Suppressor macrophage treated with lipopolysaccharide for 4 hours (primary cell): ENCODE data around the gene FRMD4B.

Source experiments
- DNase-seq: peaks from one replicate; pipeline ENCODE4 v3.0.0-alpha.2; 2020

FRMD4B gene

DNA sequence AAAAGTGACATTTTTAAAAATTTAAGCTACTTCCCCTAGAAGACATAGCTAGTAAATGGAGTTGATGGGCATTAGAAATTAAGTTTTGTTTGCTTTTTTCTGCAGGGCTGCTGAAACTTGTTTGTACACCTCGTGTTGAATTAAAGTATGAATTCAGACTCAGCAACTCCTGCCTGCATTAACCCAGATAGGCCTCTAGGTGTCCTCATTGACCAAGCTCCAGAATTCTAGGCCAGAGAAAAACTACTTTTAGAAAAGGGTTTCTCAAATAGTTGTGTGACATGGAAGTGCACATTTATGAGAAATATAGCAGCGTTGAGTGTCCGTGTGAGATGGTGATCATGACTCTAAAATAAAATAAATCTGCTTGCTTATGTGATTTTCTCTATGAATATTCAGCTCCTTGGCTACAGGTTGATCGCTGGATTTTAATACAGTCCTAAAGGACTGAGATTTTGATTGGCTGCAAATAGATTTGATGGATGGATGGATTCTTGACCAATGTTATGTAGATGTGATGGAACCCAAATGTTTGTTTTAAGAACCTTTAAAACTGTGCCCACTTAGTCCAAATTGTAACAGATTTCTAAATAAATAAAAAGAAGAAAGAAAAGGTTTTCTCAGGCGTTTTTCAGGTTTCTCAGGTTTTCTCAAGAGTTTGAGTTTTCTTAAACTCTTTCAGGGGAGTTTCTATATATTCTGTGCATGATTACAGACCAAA lies 224.1 kb downstream of the FRMD4B start:
- DNase-seq = peak; percentile 59

DNA sequence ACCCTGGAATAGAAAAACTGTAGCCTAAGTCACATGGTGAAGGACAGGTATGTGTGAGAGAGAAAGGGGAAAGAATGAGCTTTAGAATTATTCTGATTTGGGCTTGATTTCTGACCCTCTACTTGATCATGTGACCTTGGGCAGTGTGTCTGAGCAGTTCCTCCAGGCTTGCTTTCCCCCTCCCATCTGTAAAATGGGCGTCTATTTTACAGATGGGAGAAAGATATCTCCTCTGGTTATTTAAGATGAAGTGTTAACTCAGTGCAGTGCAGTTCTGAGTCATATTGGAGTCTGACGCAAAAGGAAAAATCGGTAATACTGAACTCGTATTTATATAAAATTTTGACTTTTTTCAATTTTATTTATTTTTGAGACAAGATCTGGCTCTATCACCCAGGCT lies 225.4 kb downstream of the FRMD4B start:
- DNase-seq = no peak

DNA sequence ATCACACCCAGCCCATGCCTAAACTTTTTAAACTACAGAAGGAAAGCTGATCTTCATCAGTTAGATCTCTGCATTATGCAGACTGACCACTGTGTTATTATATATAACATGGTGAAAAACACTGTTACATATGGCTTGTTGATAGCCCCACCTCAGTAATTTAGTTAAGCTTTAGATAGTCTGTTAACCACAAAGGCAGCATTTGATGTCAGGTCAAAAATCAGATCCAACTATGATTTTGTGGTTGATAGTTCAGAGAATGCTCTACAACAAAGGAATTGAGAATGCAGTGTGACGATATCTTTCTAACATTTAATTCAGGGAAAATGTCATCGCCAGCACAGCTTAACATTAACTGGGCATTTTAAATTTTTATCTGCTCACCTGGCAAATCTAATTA lies 225.8 kb downstream of the FRMD4B start:
- DNase-seq = no peak

DNA sequence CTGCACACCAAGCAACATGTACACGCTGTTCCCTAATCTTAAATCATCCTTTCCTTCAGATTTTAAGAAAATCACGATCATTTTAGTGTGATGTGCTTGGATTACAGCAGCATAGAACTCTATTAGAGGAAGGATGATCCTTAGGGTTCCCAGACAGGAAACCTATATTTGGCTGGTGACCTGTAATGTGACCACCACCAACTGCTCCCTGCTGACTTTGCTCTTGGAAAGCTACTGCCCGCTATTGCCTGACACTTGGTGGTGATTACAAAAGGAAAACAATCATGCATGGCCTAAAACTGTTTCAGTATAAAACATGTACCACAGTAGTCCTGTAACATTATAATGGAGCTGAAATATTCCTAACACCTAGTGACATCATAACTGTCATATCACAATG lies 236.3 kb downstream of the FRMD4B start:
- DNase-seq = no peak

DNA sequence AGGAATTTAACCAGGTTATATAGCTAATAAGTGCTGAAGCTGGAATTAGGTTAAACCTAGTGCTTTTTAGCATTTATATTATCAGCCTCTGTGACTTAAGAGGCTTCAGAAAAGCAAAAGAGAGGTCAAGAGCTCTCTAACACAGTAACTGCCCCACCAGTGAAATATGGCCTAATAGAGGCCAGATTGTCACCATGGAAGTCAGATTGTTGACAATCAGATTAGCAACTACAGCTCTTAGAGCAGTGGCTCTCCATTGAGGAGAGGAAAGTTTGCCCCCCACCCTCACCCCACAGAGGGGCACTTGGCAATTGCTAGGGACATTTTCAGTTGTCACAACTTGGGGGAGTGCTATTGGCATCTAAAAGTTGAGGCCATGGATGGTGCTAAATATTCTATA lies 240.2 kb downstream of the FRMD4B start:
- no peak for DNase-seq

DNA sequence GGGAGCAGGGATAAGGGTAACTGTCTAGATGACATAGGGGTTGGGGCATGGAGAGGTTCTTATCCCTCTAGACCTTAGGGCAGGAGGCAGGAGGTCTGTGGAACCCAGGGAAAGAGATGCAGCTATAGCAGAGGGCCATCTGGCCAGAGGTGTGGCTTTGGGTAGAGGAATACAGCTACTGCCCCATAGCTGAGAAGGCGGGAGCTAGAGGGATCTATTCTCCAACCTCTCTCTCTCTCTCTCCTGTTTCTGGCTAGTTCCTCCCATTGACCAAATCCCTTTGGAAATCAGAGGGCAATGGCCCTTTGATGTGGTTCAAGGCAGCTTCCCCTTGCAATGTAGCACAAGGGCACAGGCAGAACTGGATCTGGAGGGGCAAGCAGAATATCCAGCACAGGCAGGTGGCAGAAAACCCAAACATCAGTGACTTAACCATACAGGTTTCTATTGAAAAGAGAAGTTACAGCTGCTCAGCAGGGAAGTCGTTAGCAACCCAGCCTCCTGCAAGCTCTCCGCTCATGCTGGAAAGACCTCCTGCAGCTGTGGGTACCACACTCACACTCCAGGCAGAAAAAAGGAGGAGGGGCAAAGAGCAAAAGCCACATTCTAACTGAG lies 241.2 kb downstream of the FRMD4B start:
- DNase-seq = no peak

DNA sequence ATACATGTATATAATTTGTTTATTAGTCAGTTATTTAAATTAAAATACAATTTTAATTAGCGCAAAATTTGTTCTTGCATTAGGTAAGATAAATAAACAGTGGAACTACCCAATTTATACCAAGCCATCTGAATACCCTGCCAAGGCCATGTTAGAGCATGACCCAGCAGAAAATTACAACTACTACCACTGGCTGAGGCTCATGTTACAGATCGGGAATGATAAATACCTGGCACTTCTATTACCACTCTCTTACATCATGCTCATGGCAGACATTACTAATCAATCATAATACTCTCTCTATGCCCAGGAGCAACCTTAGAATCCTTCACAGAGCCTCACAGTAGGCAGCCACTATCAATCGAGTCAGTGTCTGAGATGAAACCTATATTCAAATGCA lies 242.3 kb downstream of the FRMD4B start:
- no peak for DNase-seq

DNA sequence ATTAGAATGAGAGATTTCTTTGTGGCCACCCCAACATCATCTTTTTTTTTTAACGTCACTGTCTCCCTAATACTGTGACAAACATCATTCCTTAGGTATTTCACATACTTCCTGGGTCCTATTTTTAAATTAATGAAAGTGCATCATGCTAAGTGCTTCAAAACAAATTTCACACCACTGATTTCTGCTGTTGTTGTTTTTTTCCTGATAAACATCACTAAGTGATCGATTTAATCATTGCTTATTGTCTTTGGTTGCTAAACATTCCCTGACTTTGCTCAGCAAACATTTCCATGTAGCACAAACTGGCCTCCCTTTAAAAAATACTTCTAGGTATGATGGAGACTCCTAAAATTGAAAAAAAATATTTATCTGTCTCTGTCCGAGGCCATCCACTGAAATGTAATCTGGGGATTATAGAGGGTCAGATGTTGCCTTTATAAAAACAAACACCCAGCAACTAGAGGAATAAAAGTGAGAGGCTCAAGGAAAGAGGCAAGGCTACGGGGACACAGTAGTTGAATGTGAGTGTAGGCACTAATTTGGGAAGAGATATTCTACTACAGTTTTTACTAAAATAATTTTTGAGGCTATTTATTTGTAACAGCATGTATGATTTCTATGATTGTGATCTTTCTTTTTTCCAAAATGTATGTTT lies 243.0 kb downstream of the FRMD4B start:
- DNase-seq = no peak

DNA sequence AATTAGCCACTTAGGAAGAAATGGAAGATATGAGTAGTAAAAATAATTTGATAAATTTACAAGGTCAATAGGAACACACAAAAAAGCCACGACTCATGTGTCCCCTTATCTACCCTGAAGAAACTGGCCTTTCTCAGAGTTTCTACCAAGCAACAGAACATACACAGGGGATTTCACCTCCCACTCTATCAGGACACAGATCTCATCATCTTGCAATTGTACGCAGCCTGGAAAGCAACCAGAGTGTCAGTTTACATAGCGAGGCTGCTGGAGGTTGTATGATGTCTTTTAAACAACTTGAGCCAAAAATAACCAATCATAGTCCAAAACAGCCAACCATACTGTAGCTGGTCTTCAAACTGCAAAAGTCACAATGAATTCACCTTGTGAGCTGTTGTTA lies 243.8 kb downstream of the FRMD4B start:
- no peak for DNase-seq

DNA sequence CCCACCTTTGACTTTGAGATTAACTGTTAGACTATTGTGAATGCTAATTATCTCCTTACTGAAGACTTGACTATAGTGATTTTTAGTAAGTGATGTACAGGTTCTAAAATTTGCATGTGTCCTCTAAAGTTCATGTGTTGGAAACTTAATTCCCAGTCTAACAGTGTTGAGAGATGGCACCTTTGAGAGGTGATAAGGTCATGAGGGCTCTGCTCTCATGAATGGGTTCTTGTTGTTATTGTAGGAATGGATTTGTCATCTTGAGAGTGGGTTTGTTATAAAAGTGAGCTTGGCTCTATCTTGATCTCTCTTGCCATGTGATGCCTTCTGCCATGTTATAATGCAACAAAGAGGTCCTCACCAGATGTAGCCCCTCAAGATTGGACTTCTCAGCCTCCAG lies 244.6 kb downstream of the FRMD4B start:
- DNase-seq = no peak

DNA sequence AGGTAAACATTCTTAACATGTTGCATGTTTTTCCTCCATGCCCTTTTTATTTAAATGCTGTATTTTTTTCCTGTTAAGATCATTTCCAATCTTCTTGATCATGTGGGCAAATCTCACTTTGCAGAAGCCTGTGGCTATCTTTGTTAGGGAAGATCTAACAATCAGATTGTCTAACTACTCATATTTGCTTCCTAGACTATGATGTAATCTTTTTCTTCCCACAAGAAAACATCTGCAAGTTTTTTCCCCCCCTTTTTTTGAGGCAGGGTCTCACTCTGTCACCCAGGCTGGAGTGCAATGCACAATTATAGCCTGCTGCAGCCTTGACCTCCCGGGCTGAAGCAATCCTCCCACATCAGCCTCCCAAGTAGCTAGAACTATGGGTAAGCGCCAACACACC lies 248.5 kb downstream of the FRMD4B start:
- no peak for DNase-seq

DNA sequence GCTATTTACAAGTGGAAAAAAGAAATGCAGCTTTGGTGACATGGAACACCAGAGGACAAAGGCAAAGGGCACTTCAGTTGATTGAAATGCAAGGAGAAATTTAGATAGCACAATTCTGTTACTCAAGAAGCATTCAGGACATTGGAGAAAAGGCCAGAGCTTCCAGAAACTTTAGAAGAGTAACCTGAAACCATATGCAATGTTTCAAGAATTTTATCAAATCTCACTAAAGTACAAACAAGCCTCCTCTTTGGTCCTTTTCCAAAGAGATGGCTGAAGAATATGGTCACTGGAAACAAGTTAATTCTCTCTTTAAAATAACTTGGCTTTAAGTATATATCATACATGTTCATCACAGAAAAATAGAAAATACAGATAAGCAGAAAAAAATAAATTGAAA lies 248.9 kb downstream of the FRMD4B start:
- DNase-seq = no peak

DNA sequence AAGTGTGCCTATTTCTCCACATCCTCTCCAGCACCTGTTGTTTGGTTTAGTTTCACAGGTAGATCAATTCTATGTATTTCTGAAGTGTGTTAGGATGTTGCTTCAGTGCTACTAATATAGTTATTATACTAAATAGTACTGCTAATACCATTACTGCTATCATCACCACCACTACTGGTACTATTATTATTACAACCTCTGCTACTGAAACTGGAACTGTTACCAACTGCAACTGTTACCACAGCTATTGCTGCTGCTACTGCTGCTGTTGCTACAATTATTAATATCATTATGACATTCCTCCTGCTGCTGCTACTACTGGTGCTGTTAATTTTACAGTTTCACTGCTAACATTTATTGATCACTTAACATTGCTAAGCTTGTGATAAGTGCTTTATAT lies 255.2 kb downstream of the FRMD4B start:
- DNase-seq = peak; percentile 4

DNA sequence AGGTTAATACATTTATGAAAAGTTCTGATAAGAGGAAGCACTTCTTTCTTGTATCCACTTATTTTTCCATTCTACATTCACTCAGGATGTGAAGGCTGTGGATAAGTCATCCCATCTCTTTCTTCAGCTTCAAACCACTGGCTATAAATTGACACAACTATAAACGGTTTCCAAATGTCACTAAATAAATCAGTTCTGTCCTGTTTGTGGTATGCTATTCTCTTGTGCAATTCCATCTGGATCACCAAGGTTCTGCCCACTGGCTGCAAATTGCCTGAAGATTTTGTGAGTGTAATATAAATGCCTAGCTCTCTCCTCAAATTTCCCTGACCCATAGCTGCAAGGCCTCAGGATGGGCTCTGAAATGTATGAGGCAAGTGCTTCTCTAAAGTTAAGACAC lies 256.4 kb downstream of the FRMD4B start:
- DNase-seq = no peak

DNA sequence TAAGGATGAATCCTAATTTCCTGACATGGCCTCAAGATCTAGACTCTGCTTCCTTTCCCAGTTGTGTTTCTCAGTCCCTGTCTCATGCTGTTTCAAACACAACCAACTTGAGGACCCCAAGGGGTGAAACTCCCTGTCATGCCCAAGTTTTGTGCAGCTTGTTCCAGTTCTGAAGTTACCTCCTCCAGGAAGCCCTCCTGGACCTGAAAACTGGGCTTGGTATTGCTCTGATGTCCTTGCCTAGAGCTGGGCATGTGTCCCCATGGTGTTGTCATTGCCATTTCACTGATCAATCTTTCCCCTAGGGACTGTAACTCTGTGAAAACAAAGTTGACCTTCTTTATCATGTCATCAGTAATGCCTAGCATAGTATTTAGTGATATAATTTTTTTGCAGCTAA lies 257.4 kb downstream of the FRMD4B start:
- DNase-seq = no peak

DNA sequence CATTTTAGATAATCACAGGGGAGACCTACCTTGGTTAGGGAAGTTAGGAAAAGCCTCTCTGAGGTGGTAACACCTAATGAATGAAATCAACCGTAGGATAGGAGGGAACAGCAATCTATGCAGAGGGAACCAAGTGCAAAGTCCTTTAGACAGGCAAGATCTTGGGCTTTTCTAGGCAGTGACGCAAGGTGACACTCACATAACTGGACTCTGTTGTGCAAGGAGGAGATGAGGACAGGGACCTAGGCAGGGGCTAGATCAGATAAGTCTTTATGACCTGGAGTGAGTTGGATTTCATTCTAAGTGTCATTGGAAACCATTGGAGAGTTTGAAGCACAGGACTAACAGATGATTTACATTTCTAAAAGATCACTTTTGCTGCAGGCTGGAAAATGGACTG lies 258.9 kb downstream of the FRMD4B start:
- DNase-seq = no peak

DNA sequence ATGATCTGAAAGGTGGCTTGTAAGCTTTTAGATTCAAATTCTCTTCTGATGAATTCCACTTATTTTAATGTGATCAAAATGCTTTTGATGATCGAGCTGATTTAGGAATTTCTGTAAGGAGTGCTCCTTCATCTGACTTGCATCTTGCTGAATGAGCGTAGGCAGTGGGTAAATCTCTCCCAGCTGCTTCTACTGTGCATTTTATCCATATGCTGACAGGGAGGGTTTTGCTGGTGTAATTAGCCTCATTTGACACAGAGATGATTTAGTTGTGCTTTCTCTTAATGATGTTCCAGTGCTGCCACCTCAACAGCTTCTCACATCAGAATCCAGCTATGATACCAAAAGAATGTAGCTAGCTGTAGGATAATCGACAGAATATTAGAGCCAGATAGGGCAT lies 259.7 kb downstream of the FRMD4B start:
- no peak for DNase-seq

DNA sequence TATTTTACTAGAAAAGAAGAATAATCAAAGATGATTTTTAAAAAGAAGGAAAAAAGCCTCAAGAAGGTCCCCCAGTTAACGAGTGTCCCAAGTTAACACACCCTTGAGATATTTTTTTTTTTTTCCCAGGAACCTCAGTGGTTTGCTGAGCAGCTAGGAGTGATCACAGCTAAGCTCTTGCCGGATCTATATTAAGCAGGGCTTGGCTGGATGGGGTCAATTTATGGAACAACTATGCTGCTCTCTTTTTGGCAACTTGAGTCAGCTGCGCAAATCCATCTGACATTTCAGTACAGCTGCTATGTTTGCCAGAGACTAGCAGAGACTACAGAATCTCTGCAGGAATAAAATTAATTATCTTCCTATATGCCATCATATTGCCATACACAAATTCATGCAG lies 263.5 kb downstream of the FRMD4B start, which contains the start of gene LMOD3:
Gene LMOD3 (minus strand): TSS at position 193 of the 400 bp plus-strand sequence. CDS start 209 bp downstream, outside the sequence.
- no peak for DNase-seq

DNA sequence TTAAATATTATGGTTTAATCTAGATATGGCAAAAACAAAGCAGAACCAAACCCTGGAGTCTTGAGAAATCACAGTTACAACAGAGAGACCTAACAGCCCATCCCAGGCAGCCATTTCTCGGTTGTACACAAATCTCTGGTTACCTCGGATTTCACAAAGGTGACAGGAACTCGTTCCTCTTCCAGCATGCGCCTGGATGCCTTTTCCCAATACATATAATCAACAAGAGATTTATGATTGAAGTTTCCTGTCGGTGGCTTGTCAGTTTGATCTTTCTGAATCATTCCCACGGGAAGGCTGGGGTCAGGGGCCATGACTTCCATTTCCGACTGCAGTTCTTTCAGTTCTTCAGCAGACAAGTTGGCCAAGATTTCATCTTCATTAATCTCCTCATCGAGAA lies 263.9 kb downstream of the FRMD4B start:
- DNase-seq = no peak

DNA sequence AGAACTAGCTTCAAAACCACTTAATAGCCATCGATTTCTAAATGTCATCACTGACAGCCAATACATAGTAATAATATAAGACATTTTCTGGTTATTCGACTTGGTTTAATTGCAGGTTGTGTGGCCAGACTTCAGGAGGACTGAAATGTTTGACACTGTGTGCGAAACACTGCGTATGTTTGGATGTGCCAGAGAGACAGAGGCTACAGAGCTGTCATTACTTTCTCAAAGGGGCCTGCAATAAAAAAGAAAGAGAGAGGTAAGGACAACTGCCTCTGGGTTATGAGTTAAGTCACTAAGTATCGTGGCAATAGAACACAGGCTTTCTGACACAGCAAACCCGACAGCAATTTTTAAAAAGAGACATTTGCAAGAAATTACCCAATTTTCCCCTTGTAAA lies 264.4 kb downstream of the FRMD4B start:
- no peak for DNase-seq

DNA sequence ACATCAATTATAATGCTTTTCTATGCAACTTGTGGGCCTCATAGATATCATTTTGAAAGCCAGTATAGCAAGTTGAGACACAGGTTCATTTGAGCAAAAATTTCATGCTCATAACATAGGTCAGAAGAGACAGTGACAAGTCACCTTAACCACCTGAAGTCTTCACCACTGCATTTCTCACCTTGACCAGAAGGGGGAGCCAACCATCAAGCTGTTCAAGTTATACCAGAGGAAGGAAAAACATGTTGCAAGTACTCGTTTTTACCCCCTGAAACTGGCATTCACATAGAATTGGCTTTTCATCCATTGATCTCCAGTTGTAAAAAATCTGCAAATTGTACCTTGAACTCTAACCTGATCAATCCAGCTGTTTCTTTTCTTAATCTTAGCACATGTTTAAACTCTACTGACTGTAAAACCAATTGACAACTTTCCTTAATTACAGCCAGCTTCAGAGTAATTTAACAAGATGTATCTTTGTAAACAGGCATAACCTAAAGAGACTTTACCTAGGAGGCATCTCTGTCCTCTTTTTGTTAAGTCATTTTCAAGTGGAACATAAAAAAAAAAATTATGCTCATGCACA lies 264.9 kb downstream of the FRMD4B start:
- peak; percentile 74 for DNase-seq
